Glutamatergic neuron (in vitro differentiated cells): ENCODE measurements around the gene SMG1. TPM values are rescaled to one million over a fixed set of nuclear protein-coding genes. Genes with fewer than 3 reads are reported as not detected.

Experiments
- DNase-seq: peaks from one replicate; pipeline ENCODE4 v3.0.0; 2022
- H3K27ac Mint-ChIP-seq: one replicate; pipeline ENCODE4 v1.8.0; 2020; ENCODE audit warnings: mild to moderate bottlenecking, mixed read lengths, inconsistent platforms; ENCODE audit not compliant: unreplicated experiment
- H3K27me3 Mint-ChIP-seq: one replicate; pipeline ENCODE4 v1.8.0; 2020; ENCODE audit warnings: mild to moderate bottlenecking, moderate library complexity, mixed read lengths, inconsistent platforms; ENCODE audit not compliant: unreplicated experiment
- H3K36me3 Mint-ChIP-seq: one replicate; pipeline ENCODE4 v1.8.0; 2020; ENCODE audit warnings: mild to moderate bottlenecking, mixed read lengths, inconsistent platforms; ENCODE audit not compliant: unreplicated experiment
- H3K4me1 Mint-ChIP-seq: one replicate; pipeline ENCODE4 v1.8.0; 2020; ENCODE audit warnings: mild to moderate bottlenecking, low read depth, mixed read lengths, inconsistent platforms; ENCODE audit not compliant: unreplicated experiment
- H3K4me3 Mint-ChIP-seq: one replicate; pipeline ENCODE4 v1.8.0; 2020; ENCODE audit warnings: mild to moderate bottlenecking, mixed read lengths, inconsistent platforms; ENCODE audit not compliant: unreplicated experiment
- H3K9me3 Mint-ChIP-seq: one replicate; pipeline ENCODE4 v1.8.0; 2020; ENCODE audit warnings: mild to moderate bottlenecking, moderate library complexity, mixed read lengths, inconsistent platforms; ENCODE audit not compliant: unreplicated experiment
- CTCF ChIP-seq: fragments of 200-600 bp; sonication (generic); IDR thresholded peaks from one replicate; pipeline ENCODE4 v1.5.0; 2021; ENCODE audit not compliant: partially characterized antibody, unreplicated experiment
- total RNA-seq: library from RNA; stranded (reverse); fragmentation: NEBNext Ultra II Directional; extraction: Animal tissue kit (Norgen Biotek cat#: 25700); gene quantifications from one replicate; pipeline ENCODE4 v1.2.1, GENCODE V29; 2021; ENCODE audit not compliant: unreplicated experiment

SMG1 gene
- total RNA-seq, 1 donor from 2014 or later = 82.1 TPM

DNA sequence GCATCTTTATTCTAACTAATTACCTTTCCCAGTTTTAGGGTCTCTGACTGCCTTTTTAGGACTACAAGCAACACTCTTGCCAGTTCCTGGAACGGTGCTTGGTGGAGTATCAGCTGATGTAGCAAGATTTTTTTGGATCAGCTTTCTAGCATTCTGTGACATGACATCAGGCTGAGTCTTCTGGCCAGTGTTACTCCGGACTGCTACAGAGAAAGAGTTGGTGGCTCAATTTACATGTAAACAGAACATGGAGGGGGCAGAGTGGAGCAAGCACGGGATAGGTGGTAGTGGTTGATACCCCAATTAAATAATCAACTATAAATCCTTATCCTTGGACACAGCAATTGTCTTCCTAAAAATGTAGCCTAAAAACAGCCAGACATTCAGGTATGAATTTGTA lies 114.3 kb downstream of the SMG1 start:
- no peak for TF ChIP-seq CTCF
- no peak overlapping the region for H3K27ac Mint-ChIP-seq
- no peaks in the 10 kb centered on the region for H3K9me3 Mint-ChIP-seq
- no peaks in the 10 kb centered on the region for H3K4me1 Mint-ChIP-seq
- no peak for DNase-seq
- no peak overlapping the region for H3K4me3 Mint-ChIP-seq
- H3K27me3 Mint-ChIP-seq = no peaks in the 10 kb centered on the region
- peaks cover 5% of the 10 kb centered on the region for H3K36me3 Mint-ChIP-seq

GRCh38 chr16:18809165-18809564 lies 117.0 kb downstream of the SMG1 start:
- H3K27ac Mint-ChIP-seq = no peak overlapping the region
- peaks cover 5% of the 10 kb centered on the region for H3K36me3 Mint-ChIP-seq
- no peaks in the 10 kb centered on the region for H3K27me3 Mint-ChIP-seq
- no peak overlapping the region for H3K4me3 Mint-ChIP-seq
- H3K9me3 Mint-ChIP-seq = no peaks in the 10 kb centered on the region
- no peak for TF ChIP-seq CTCF
- H3K4me1 Mint-ChIP-seq = no peaks in the 10 kb centered on the region
- no peak for DNase-seq

- no peak for DNase-seq
- peaks cover 8% of the 10 kb centered on the region for H3K9me3 Mint-ChIP-seq
- H3K36me3 Mint-ChIP-seq = peaks cover 5% of the 10 kb centered on the region
- H3K27me3 Mint-ChIP-seq = peaks cover 7% of the 10 kb centered on the region
- H3K4me1 Mint-ChIP-seq = peaks cover 6% of the 10 kb centered on the region
- no peak overlapping the region for H3K27ac Mint-ChIP-seq
- no peak for TF ChIP-seq CTCF
- no peak overlapping the region for H3K4me3 Mint-ChIP-seq
These were observed 120.9 kb downstream of the SMG1 start for GRCh38 chr16:18805257-18805773.

GRCh38 chr16:18804540-18804939 lies 121.7 kb downstream of the SMG1 start:
- peaks cover 7% of the 10 kb centered on the region for H3K27me3 Mint-ChIP-seq
- H3K36me3 Mint-ChIP-seq = peaks cover 5% of the 10 kb centered on the region
- TF ChIP-seq CTCF = no peak
- DNase-seq = no peak
- H3K4me3 Mint-ChIP-seq = no peak overlapping the region
- H3K27ac Mint-ChIP-seq = peak overlapping the region; percentile 28
- peaks cover 8% of the 10 kb centered on the region for H3K9me3 Mint-ChIP-seq
- peaks cover 13% of the 10 kb centered on the region for H3K4me1 Mint-ChIP-seq

DNA sequence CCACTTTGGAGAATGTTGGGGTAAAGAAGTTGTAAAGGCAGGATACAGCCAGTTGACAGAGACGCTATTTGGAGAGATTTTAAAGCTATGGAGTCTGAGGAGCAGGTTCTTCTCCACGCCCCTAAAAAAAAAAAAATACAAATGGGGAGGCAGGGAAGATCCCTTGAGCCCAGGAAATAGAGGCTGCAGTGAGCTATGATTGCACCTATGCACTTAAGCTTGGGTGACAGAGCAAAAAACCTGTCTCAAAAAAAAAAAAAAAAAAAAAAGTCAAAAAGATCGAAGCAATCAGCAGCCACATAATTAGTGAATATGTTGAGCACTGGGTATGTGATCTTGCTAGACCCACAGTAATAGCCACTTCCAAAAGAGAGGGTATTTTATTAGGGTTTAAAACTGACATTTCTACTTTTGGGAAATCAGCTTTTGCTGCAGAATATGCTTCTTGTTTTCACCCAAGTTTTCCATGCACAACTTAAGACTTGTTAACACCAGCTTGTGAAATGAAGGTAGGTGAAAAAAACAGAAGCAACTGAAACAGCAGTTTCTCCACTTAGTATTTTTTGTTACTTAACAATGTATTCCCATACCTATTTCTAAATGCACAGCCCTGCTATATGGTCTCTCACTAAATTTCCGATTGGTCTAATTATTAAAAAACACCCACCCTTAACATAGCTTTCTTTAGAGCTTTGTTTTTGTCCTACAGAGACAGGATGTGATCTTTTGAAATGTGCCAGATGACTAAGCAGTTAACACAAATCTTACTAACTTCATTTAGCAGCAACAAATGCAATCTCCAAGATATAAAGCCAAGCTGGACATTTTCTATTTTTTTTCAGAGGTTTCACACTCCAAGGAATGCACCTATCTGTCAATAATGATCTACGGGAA lies 122.4 kb downstream of the SMG1 start:
- no peak for TF ChIP-seq CTCF
- H3K36me3 Mint-ChIP-seq = peaks cover under 1% of the 10 kb centered on the region
- peaks cover 7% of the 10 kb centered on the region for H3K27me3 Mint-ChIP-seq
- H3K27ac Mint-ChIP-seq = peak overlapping the region; percentile 52
- H3K4me3 Mint-ChIP-seq = peak overlapping the region; percentile 46
- DNase-seq = no peak
- peaks cover 16% of the 10 kb centered on the region for H3K4me1 Mint-ChIP-seq
- peaks cover 8% of the 10 kb centered on the region for H3K9me3 Mint-ChIP-seq
